B cell (primary cell): ENCODE data around the gene SLC25A13. TPM values are rescaled to one million over a fixed set of nuclear protein-coding genes. Genes with fewer than 3 reads are reported as not detected.

Experiments
- ATAC-seq: fragments of 200-7000 bp; cut with Tn5 transposase; one replicate; pipeline ENCODE4 v1.10.0; 2021; ENCODE audit warnings: low read depth, mild to moderate bottlenecking, moderate number of reproducible peaks, moderate library complexity
- CTCF ChIA-PET: fragments of 350-600 bp; sonication (Branson Sonifier 250); formaldehyde crosslinking; loops from one replicate; lab custom pipeline; 2021; ENCODE audit warnings: antibody characterized with exemption, inconsistent platforms; lab: Charles Lee
- POLR2A ChIA-PET: fragments of 350-600 bp; sonication (Branson Sonifier 250); formaldehyde crosslinking; loops from one replicate; lab custom pipeline; 2021; ENCODE audit warnings: antibody characterized with exemption; lab: Charles Lee
- DNase-seq: peaks from one replicate; pipeline ENCODE4 v3.0.0; 2013
- H2AFZ ChIP-seq: 2 replicates; pipeline ENCODE4 v1.6.1; 2012; ENCODE audit warnings: mild to moderate bottlenecking, low read depth, low read length; ENCODE audit not compliant: insufficient read depth, poor library complexity, severe bottlenecking
- H3K27ac ChIP-seq, 2 donors: 1 replicate in 1 of 2; 2 replicates in 1 of 2; pipeline ENCODE4 v1.5.1; 2012 to 2013; ENCODE audit warnings: low read length in 2 of 2, mild to moderate bottlenecking in 2 of 2, moderate library complexity in 1 of 2
- H3K27me3 ChIP-seq, 4 experiments: fragments of 200-600 bp in 1 of 4; sonication (generic) in 1 of 4; replicated peaks in 1 of 4; 1 replicate in 2 of 4; 2 replicates in 2 of 4; pipeline versions ENCODE4 v1.6.1 to v1.7.0; 2013 to 2016; ENCODE audit warnings: low read length in 3 of 4, mild to moderate bottlenecking in 2 of 4, mixed read lengths in 1 of 4, moderate library complexity in 1 of 4; ENCODE audit not compliant: insufficient read depth in 4 of 4, control insufficient read depth in 3 of 4; ENCODE audit errors: control extremely low read depth in 1 of 4
- H3K36me3 ChIP-seq, 2 experiments: replicated peaks in 1 of 2; 1 replicate in 1 of 2; 2 replicates in 1 of 2; pipeline versions ENCODE4 v1.6.1 to v1.7.1; 2013; ENCODE audit warnings: low read length in 1 of 2; ENCODE audit not compliant: insufficient read depth in 2 of 2, control insufficient read depth in 1 of 2; ENCODE audit errors: control extremely low read depth in 1 of 2, extremely low read depth in 1 of 2
- H3K4me1 ChIP-seq, 2 donors: fragments of 200-600 bp in 1 of 2; sonication (generic) in 1 of 2; 1 replicate in 1 of 2; 2 replicates in 1 of 2; pipeline versions ENCODE4 v1.5.1 to v1.6.1; 2013 to 2017; ENCODE audit warnings: low read length in 2 of 2; ENCODE audit not compliant: control insufficient read depth in 2 of 2, insufficient read depth in 2 of 2
- H3K4me2 ChIP-seq: replicated peaks from 2 replicates; pipeline ENCODE3; 2012; ENCODE audit warnings: mild to moderate bottlenecking, low read depth, low read length; ENCODE audit not compliant: poor library complexity, severe bottlenecking
- H3K4me3 ChIP-seq, 5 experiments: fragments of 200-600 bp in 1 of 5; sonication (generic) in 1 of 5; 1 replicate in 3 of 5; 2 replicates in 2 of 5; pipeline versions ENCODE4 v1.5.1 to v1.7.0; 2011 to 2016; ENCODE audit warnings: low read length in 4 of 5, mild to moderate bottlenecking in 4 of 5, low read depth in 2 of 5, control low read depth in 1 of 5, moderate library complexity in 1 of 5; ENCODE audit not compliant: insufficient read depth in 1 of 5; ENCODE audit errors: control extremely low read depth in 1 of 5, extremely low read depth in 1 of 5
- H3K79me2 ChIP-seq: fragments of 200-600 bp; sonication (generic); one replicate; pipeline ENCODE4 v1.6.0; 2016; ENCODE audit warnings: low read length; ENCODE audit not compliant: control insufficient read depth, insufficient read depth
- H3K9ac ChIP-seq: fragments of 200-600 bp; sonication (generic); 2 replicates; pipeline ENCODE4 v1.6.1; 2017; ENCODE audit warnings: mild to moderate bottlenecking, low read length, moderate library complexity
- H3K9me3 ChIP-seq, 3 donors: one replicate each; pipeline versions ENCODE4 v1.6.1 to v1.7.1; 2013; ENCODE audit warnings: low read length in 2 of 3; ENCODE audit not compliant: control insufficient read depth in 2 of 3, insufficient read depth in 1 of 3; ENCODE audit errors: control extremely low read depth in 1 of 3
- H4K20me1 ChIP-seq: 2 replicates; pipeline ENCODE4 v1.6.0; 2012; ENCODE audit warnings: mild to moderate bottlenecking, low read length; ENCODE audit not compliant: insufficient read depth, control insufficient read depth, poor library complexity, severe bottlenecking
- H3K27ac Mint-ChIP-seq: one replicate; pipeline ENCODE4 v1.8.0; 2021; ENCODE audit warnings: mixed read lengths
- H3K27me3 Mint-ChIP-seq: one replicate; pipeline ENCODE4 v1.8.0; 2021; ENCODE audit warnings: mixed read lengths
- H3K4me1 Mint-ChIP-seq: one replicate; pipeline ENCODE4 v1.8.0; 2021; ENCODE audit warnings: mixed read lengths
- H3K4me3 Mint-ChIP-seq: one replicate; pipeline ENCODE4 v1.8.0; 2021; ENCODE audit warnings: mixed read lengths
- H3K9me3 Mint-ChIP-seq: one replicate; pipeline ENCODE4 v1.8.0; 2022; ENCODE audit warnings: mixed read lengths; ENCODE audit not compliant: insufficient read depth
- EZH2 ChIP-seq: IDR thresholded peaks from 2 replicates; pipeline ENCODE4 v1.6.1; 2012; ENCODE audit warnings: borderline replicate concordance, low read depth, mild to moderate bottlenecking, moderate library complexity, low read length; ENCODE audit not compliant: insufficient read depth, poor library complexity, severe bottlenecking
- WGBS: methylation state at CpG from one replicate; pipeline ENCODE4 v1.1.5; 2013; ENCODE audit warnings: missing lambda C conversion rate; ENCODE audit not compliant: insufficient coverage; 5-methylcytosine and 5-hydroxymethylcytosine counted together
- intact Hi-C: fragments of 100-400 bp; cut with micrococcal nuclease; formaldehyde crosslinking; loops from one replicate; pipeline ENCODE4 v1.10.0; 2022
- polyA plus RNA-seq: library from polyadenylated mRNA; depleted of rRNA; stranded (reverse); fragments of >200 nt; gene quantifications from 2 replicates; pipeline ENCODE4 v1.2.3, GENCODE V29; 2012
- total RNA-seq, 2 donors: library from RNA; stranded (reverse); fragments of 120-200 nt in 1 of 2; gene quantifications; 1 replicate in 1 of 2; 2 replicates in 1 of 2; pipeline versions ENCODE4 v1.2.3 to v1.2.4, GENCODE V29; 2013 to 2022
- TF ChIP-seq, protein P1 (sequence below): fragments of 200-600 bp; IDR thresholded peaks from one replicate; pipeline ENCODE4 v1.8.0; 2022; ENCODE audit warnings: antibody characterized with exemption, mild to moderate bottlenecking

SLC25A13 gene
- total and polyA plus RNA-seq, 2 donors (not counting 1 experiment from before 2014, with no cell fraction given), result 12.5 to 30.9 TPM

DNA sequence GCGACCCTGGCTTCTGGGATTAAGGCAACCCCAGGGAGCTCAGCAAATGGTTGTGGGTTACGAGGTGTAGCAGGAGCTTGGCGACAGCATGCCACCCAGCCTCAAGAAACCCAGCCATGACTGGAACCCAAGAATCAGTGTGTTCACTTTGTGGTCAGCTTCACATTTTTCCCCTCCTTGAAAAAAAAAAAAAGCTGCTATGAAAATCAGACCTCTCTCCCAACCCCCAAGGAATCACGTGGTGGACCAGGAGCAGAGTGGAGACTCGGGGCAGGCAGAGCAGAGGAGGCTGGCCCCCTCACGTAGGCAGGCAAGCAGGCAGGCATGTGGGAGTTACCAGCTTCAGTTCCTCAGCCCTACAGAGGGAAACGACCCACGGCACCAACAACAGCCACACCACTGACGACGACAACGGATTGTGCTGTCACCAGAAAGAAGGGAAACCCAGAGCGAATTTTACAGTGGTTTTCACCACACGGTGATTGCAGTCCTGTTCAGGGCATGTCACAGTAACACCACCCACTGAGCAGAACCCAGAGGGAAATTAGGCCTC lies 203.4 kb downstream of the SLC25A13 start:
- H3K27ac Mint-ChIP-seq, result no peak overlapping the region
- Histone ChIP-seq H3K79me2 (no peaks in the 10 kb centered on the region), H3K4me1 (no peaks in the 10 kb centered on the region), H4K20me1 (no peaks in the 10 kb centered on the region), H3K4me2 (no peak overlapping the region), H3K27me3 (no peaks in the 10 kb centered on the region), H3K4me3 (no peak overlapping the region), H3K27ac (no peak overlapping the region), H3K9ac (no peak overlapping the region), H2AFZ (no peak overlapping the region), H3K9me3 (no peaks in the 10 kb centered on the region), H3K36me3 (peaks cover 0 to 8% of the 10 kb centered on the region in 2 experiments)
- H3K9me3 Mint-ChIP-seq, result no peaks in the 10 kb centered on the region
- ChIA-PET CTCF (no interaction called here), POLR2A (no interaction called here)
- no peaks in the 10 kb centered on the region for H3K27me3 Mint-ChIP-seq
- ATAC-seq (no peak), DNase-seq (no peak)
- no peak overlapping the region for H3K4me3 Mint-ChIP-seq
- TF ChIP-seq, protein P1, sequence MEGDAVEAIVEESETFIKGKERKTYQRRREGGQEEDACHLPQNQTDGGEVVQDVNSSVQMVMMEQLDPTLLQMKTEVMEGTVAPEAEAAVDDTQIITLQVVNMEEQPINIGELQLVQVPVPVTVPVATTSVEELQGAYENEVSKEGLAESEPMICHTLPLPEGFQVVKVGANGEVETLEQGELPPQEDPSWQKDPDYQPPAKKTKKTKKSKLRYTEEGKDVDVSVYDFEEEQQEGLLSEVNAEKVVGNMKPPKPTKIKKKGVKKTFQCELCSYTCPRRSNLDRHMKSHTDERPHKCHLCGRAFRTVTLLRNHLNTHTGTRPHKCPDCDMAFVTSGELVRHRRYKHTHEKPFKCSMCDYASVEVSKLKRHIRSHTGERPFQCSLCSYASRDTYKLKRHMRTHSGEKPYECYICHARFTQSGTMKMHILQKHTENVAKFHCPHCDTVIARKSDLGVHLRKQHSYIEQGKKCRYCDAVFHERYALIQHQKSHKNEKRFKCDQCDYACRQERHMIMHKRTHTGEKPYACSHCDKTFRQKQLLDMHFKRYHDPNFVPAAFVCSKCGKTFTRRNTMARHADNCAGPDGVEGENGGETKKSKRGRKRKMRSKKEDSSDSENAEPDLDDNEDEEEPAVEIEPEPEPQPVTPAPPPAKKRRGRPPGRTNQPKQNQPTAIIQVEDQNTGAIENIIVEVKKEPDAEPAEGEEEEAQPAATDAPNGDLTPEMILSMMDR, result no peak
- TF ChIP-seq EZH2, result no peak
- 92% methylated on average over 11 of the region's 13 CpGs for WGBS
- intact Hi-C loops, result no loop called here
- H3K4me1 Mint-ChIP-seq, result no peaks in the 10 kb centered on the region

DNA sequence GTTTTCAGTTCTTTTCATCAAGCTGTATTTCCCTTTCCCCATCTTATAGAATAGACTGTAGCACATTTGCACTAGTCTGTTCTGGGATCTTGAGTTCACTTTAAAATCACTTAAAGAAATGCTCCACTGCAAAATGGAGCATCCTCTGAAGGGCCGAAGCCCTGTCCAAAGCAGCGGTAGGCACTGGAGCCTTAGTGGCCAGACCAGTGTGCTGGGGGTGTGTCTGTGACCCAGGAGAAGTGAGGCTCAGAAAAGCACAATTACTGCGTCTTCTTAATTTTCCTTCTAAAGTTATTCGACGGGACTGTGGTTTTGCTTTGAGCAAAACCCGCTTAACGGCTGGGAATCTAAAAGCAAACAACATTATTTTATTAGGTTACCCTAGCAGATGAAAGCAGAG lies 205.7 kb downstream of the SLC25A13 start:
- peaks cover under 1% of the 10 kb centered on the region for H3K9me3 Mint-ChIP-seq
- peaks cover 11% of the 10 kb centered on the region for H3K27me3 Mint-ChIP-seq
- Histone ChIP-seq H3K27ac (no peak overlapping the region), H3K36me3 (peaks cover 0 to 5% of the 10 kb centered on the region in 2 experiments), H4K20me1 (no peaks in the 10 kb centered on the region), H3K4me1 (no peaks in the 10 kb centered on the region), H3K9me3 (peaks cover 0 to 3% (median 0%) of the 10 kb centered on the region in 3 donors), H3K4me3 (no peak overlapping the region), H3K9ac (no peak overlapping the region), H3K4me2 (no peak overlapping the region), H3K27me3 (no peaks in the 10 kb centered on the region), H2AFZ (no peak overlapping the region), H3K79me2 (no peaks in the 10 kb centered on the region)
- DNase-seq (no peak), ATAC-seq (no peak)
- WGBS, result 98% methylated on average over 5 of the region's 7 CpGs
- H3K27ac Mint-ChIP-seq, result no peak overlapping the region
- intact Hi-C loops, result no loop called here
- TF ChIP-seq EZH2, result no peak
- TF ChIP-seq, protein P1, result no peak
- ChIA-PET CTCF (no interaction called here), POLR2A (no interaction called here)
- H3K4me1 Mint-ChIP-seq, result no peaks in the 10 kb centered on the region
- H3K4me3 Mint-ChIP-seq, result no peak overlapping the region
